ENCODE results near the gene MMGT1.
"Not testable (repeated sequence)": the region's sequence is repeated elsewhere in the genome, so short reads cannot be mapped to it uniquely, and the experiment has no call there.

MMGT1 gene

DNA sequence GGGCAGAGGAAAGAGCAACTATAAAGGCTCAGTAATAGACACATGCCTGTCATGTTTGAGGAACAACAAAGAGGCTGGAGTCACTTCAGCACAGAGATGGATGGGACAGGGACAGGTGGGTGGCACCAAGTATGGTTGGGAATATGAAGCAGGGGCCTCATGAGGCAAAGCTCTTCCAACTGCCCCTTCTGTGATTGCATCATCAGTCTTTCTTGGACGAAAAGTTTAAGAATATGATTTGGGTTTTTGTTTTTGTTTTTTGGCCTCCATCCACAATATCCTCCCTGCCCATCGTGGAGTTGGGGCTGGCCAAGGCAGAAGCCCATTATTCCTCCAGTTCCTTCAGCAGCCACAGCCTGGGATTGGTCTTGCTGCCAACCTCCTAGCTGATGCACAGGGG is 45.9 kb downstream of the MMGT1 start:
- in situ Hi-C loops (cut with MboI; ENCODE audit: low sequenced_read_pairs): no loop called here

DNA sequence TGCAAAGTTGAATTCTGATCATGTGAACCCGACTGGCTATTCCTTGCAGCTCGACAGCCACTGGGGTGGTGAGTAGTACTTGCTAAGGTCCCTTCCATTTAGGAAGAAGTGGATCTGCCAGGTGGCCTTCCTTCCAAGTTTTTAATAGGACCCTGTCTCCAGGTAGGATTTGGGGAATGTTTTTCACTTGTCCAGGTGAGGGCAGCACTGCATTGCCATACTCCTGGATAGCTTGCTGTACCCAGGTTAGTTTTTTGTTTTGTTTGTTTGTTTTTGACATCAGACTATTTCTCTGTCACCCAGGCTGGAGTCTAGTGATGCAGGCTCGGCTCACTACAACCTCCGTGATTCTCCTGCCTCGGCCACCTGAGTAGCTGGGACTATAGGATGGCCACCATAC is 50.4 kb downstream of the MMGT1 start:
- in situ Hi-C loops (cut with MboI; ENCODE audit: low sequenced_read_pairs): no loop called here

- in situ Hi-C loops (cut with MboI; ENCODE audit: low sequenced_read_pairs): not testable (repeated sequence)
Observed at GRCh38 chrX:135920516-135920915, 53.3 kb downstream of the MMGT1 start.

DNA sequence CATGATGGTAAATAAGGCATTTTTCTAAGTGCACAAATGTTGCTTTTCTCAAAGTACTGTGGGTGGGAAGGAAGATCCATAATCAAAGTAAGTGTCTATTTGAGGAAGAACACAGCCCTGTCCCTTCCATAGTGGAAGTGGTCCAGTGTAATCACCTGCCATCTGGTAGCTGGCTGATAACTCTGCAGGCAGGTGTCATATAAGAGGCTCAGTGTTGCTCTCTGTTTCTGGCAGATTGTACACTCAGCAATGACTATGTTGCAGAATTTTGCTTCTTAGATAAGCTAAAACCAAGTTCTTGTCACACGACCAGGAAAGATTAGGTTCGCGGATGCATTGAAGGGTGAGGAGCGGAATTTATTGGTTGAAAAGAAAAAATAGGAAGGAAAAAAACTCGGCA is 59.4 kb downstream of the MMGT1 start:
- in situ Hi-C loops (cut with MboI; ENCODE audit: low sequenced_read_pairs): no loop called here

Measured in hTERT RPE-1 (cell line).